C1 segment of cervical spinal cord (tissue), 14 donors: Measurements from ENCODE around the gene PNKD.

Experiments used
- DNase-seq, 14 donors: peaks; one replicate each; lab custom pipeline; 2025; lab: John Stamatoyannopoulos, UW

The PNKD gene

DNA sequence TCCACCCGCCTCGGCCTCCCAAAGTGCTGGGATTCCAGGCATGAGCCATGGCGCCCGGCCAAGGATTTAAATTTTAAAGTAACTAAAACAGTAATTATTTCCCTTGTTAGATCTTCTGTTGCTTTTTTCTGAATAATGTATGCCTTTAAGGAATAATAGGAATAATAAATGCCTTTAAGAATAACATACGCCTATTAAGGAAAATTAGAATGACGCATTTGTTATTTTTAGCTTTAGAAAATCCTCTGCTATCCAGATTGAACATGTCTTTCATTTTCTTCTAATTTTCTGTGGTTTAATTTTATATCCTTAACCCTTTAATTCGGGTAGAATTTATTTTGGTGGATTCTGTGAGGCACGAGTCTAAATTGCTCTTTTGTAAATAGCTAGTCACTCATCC lies 45.1 kb downstream of the PNKD start:
- no peak for DNase-seq

DNA sequence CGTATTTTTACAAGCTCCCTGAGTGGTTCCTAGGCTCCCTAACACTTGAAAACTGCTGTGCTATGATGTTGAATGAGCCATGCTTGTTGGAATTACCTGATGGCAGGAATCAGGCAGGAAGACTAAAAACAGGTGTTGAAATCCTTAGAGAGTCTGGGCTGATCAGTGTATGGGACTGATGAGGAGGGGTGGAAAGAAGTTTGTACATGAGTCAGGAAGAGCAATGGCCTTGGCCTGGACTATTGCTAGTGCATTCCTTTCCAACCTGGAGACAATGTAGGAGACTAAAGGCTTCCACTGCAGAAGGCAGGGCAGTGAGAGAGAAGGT lies 46.9 kb downstream of the PNKD start:
- no peak for DNase-seq

DNA sequence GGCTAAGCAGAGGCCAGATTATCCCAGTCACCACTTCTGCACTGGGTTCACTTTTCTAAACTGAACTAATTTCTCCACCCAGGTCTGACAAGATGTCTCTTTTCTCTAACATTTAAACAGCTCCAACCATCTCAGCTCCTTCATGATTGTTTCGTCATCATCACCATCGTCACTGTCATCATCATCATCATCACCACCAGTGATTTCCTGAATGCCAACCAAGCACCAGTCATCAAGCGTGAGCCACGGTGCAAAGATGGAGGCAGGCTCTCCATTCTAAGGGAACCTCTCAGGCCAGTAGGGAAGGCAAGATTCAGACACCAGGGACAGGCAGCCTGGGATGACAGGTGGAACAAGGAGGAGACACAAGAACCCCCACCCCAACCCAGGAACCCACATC lies 47.5 kb downstream of the PNKD start:
- DNase-seq: no peak

DNA sequence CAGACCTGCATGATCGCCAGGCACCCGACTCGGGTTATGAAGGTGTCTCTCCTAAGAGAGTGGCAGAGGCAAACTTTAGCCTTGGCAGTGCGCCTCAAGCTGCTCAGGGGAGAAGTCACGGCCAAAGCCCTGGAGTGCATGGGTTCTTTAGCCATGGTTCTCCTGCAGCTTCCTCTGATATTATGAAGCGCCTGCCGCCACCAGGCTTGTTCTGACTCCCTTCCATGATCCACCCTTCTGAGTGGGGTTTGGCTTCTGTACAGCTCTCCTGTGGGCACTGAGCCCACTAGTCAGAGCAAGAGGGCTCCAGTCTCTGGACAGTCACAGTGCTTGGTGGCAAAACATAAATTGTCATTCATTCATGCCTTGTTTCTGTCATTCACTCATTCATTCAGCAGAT lies 47.9 kb downstream of the PNKD start:
- no peak for DNase-seq

DNA sequence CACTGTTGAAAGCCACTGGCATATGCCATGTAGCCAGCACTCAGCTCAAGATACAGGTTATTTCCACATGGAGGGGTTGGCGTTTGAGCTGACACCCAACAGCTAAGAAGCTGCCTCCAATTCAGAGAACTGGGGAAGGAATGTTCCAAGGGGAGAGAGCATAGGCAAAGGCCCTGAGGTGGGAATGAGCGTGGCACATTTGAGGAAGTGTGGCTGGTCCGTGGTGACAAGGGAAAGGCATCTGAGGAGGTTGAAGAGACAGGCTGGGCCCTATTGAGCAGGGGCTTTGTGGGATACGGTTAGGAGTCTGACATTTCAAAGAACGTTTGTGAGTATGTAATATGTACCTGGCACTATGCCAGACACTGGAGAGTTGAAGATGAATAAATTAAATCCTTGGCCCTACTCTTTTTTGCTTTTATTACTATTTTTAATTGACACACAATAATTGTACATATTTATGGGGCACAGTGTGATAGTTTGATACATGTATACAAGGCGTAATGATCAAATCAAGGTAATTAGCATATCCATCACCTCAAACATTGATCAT lies 49.6 kb downstream of the PNKD start:
- DNase-seq: no peak

DNA sequence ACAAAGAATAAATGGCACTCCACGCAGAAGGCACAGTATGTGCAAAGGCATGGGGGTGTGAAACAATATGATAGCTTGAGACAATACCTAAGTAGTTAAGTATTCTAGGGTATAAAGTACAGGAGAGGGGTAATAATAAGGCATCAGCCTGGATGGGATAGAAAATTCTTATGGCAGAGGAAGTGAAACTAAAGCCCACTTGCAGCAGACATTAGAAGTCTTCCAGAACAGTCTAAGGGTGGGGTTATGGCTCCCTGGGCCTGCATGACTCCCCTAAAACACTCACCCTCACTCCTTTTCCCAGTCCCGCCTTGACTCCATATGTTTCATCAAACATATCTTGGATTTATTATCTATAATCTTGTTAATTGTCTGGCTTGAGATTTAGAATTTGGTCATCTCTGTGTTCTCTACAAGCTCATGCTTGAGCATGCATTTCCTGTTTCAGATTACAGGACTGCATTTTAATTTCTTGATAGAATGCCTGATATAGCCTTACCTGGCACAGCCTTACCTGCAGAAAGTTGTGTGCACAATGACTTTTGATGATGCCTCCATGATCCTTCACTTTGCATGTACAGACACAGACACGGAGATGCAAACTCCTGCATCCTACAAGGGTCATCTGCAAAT lies 50.5 kb downstream of the PNKD start:
- no peak for DNase-seq

DNA sequence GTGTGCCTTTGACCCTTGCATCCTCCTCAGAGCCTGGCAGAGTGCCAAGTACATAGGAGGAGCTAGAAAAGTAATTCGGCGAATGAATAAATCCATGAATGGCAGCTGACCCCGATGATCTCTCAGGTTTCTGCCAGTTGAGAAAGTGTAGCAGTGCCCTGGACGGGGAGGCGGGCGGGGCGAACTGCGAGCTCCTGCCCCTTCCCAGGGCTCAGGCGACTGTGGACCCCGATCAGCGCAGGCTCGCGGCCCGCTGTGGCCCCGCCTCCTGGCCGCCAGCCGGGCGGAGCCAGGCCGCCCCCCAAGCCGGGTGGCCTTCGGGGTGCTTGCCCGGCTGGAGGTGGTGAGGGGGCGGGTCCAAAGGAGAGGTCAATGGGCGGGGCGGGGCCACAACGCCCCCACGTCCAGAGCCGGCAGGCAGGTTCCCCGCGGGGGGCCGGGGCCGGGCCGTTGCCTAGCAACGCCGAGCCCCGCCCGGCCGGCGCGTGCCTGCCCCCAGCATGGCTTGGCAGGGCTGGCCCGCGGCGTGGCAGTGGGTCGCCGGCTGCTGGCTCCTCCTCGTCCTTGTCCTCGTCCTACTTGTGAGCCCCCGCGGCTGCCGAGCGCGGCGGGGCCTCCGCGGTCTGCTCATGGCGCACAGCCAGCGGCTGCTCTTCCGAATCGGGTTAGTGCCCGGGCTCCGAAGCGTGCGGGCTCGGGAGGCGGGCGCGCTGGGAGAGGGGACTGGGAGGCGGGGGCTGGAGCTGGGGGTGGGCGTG lies 52.6 kb downstream of the PNKD start:
- DNase-seq: peak in 11 of 14 donors; percentile 29 to 75 (median 53)

GRCh38 chr2:218323526-218324472 lies 53.5 kb downstream of the PNKD start:
- DNase-seq: no peak

DNA sequence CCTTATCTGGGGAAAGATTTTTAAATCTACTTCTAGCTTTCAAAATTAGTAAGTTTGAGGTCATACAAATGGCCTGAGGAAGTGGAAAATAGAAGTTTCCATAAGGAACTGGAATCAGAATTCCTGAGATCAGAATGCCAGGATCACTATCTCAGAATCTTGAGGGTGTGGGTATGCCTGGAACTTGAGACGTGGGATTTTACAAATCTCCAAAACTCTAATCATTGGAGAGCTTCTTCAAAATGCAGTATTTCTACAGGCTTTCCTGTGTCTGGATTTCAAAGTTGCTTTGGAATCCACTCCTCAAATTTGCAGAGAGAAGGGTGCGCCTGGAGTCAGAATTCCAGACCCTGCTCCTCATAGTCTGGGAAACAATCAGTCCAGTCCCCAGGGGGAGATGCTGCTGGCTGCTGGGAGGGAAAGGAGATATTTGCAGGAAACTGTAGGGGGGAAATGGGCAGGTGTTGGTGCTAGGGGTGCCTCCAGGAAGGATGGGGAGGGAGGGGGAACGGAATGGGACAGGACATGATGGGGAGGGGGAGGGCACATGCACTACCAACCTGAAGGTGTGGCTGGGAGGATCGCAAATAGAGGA lies 55.3 kb downstream of the PNKD start:
- no peak for DNase-seq

- DNase-seq: no peak
These were observed 56.0 kb downstream of the PNKD start for GRCh38 chr2:218326315-218326714.

DNA sequence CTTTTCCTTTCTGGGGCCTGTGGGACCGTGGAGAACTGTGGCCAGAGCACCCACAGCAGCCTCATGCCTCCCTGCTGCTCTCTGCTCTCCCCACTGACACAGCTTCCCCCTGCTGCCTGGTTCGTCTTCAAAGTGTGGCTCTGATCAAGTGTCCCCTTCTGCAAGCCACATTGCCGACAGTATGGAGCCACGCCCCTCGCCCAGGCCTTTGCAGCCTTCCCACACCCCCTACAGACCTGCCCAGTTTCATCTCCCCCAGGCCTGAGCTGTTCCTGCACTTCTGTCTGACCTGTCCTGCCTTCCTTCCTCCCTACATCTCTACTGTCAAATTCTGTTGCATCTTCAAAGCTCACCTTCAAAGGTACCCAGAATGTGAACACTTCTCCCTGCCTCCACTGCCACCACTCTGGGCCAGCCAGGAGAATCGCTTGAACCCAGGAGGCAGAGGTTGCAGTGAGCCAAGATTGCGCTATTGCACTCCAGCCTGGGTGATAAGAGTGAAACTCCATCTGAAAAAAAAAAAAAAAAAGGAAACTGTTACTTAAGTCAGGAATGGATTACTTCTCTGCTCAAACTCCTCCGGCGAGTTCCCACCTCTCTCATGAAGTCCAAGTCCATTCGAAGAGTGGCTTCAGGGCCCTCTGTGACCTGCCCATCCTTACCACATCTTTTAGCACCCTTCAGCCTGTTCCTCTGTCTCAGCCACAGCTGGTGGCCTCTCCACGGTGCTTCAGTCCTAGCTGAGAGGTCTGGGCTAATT lies 57.3 kb downstream of the PNKD start:
- DNase-seq: no peak

DNA sequence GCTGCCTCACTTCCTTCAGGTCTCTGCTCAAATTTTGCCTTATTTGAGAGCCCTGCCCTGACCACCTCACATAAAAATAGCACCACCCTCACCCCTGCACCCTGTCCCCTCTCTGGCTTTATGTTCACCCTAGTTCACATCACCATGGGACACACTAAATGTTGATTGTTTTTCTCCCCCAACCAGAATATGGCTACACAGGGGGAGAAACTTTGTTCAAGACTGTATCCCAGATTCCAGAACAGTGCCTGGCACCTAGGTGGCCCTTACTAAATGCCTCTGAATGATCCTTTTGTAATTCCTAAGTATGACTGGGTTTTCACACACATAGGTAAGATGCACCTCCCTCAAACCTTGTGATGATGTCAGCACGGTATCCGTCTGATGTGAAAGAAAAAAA lies 58.0 kb downstream of the PNKD start:
- no peak for DNase-seq

DNA sequence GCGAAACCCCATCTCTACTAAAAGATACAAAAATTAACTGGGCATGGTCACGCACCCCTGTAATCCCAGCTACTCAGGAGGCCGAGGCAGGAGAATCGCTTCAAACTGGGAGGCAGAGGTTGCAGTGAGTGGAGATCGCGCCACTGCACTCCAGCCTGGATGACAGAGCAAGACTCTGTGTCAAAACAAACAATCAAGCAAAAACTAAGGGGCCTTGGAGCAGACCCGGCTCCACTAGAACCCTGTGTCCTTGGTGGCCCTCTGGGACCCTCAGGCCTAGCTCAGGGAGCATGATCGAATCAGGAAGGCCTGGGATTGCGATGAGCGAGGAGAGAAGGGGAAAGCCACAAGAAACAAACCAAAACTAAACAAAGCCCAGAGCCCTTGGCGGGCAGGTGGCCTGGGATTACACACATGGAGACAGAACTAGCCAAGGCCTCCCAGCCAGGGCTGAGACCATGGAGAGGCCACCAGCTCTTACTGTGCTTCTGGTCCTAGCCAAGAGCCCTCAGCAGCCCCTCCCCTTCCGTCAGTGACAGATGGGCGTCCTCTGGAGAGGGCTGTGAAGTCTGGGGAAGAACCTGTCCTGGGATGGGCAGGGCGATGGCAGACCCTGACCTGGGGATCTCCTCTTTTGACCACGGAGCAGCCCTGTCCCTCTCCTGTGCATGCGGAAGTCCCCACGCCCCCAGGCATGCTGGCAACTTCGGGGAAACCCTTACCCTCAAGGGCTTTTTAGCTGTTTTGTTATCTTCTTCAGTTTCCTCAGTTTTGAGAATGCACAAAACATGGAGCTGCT lies 58.9 kb downstream of the PNKD start:
- no peak for DNase-seq

- DNase-seq: peak in 1 of 14 donors; percentile 11
These were observed 59.7 kb downstream of the PNKD start for GRCh38 chr2:218329826-218330593.

- no peak for DNase-seq
These were observed 61.4 kb downstream of the PNKD start for GRCh38 chr2:218331745-218332144.

- no peak for DNase-seq
These were observed 62.0 kb downstream of the PNKD start for GRCh38 chr2:218332288-218332687.

GRCh38 chr2:218332920-218333645 lies 62.8 kb downstream of the PNKD start:
- DNase-seq: peak in 2 of 14 donors; percentile 45 to 57

- DNase-seq: no peak
These were observed 64.2 kb downstream of the PNKD start for GRCh38 chr2:218334531-218334930.

- DNase-seq: no peak
These were observed 70.3 kb downstream of the PNKD start for GRCh38 chr2:218340656-218341055.
